IPS-18c (cell line): ENCODE measurements around the gene ABL2.

Experiments used
- H3K4me3 ChIP-seq: 2 replicates; pipeline ENCODE4 v1.7.0; 2013; ENCODE audit warnings: low read depth, mild to moderate bottlenecking, low read length, moderate library complexity; ENCODE audit not compliant: insufficient read depth
- H3K9me3 ChIP-seq: one replicate; pipeline ENCODE4 v1.6.1; 2013; ENCODE audit warnings: mild to moderate bottlenecking, low read length, moderate library complexity; ENCODE audit not compliant: control insufficient read depth, insufficient read depth

ABL2 gene

DNA sequence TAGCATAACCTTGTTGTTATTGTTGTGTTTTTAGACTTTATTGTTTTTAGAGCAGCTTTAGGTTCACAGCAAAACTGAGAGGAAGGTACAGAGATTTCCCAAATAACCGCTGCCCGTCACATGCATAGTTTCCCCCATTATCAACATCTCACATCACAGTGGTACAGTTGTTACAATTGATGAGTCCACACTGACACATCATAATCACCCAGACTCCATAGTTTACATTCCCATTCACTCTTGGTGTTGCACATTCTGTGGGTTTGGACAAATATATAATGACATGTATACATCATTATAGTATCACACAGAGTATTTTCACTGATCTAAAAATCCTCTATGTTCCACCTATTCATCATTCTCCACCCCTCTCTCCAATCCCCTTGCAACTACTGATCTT lies 173.5 kb downstream of the ABL2 start:
- H3K9me3 ChIP-seq: no peaks in the 10 kb centered on the region
- no peak overlapping the region for H3K4me3 ChIP-seq

- no peak overlapping the region for H3K4me3 ChIP-seq
- no peaks in the 10 kb centered on the region for H3K9me3 ChIP-seq
Measured at GRCh38 chr1:179053486-179053885, 176.0 kb downstream of the ABL2 start.

DNA sequence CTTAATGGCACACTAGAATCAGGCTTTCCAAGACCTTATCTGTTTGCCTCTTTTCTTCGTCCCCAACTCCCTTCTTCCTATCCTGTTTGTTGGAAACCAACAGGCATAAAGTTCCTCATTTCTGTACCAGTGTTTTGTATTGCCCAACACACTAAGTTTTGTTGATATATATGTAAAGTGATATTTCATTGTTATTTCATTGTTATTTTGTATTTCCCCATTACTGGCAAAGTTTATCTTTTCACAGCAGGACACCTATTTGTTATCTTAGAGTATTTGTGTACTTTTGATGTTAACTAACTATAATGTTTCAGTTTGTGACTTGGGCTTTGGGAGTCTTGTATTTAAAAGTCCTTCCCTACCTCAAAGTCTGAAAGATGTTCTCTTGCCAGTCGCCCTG lies 176.7 kb downstream of the ABL2 start:
- Histone ChIP-seq H3K9me3 (no peaks in the 10 kb centered on the region), H3K4me3 (no peak overlapping the region)
